Pancreas (tissue), 10 donors: ENCODE results near the gene PPAN. TPM values are rescaled to one million over a fixed set of nuclear protein-coding genes. Genes with fewer than 3 reads are reported as not detected.

Experiments used
- ATAC-seq, 4 donors: fragments of 200-7000 bp; cut with Tn5 transposase; one replicate each; pipeline versions ENCODE4 v1.8.0 to v1.9.1; 2020; ENCODE audit warnings: mild to moderate bottlenecking in 4 of 4, moderate library complexity in 4 of 4
- DNase-seq, 6 donors: peaks; one replicate each; pipeline ENCODE4 v3.0.0-alpha.2; 2020
- FAIRE-seq: peaks from 2 replicates; lab custom pipeline; 2012; peaks lifted over from hg19 to GRCh38; lab: Jason Lieb, UNC
- H3K27ac ChIP-seq, 4 donors: fragments of 200-600 bp; sonication (generic); 1 replicate in 3 of 4; 2 replicates in 1 of 4; pipeline versions ENCODE4 v1.5.0 to v1.8.0; 2020
- H3K27me3 ChIP-seq, 4 donors: fragments of 200-600 bp; one replicate each; pipeline ENCODE4 v1.8.0; 2021
- H3K36me3 ChIP-seq, 3 donors: fragments of 200-600 bp; sonication (generic) in 1 of 3; one replicate each; pipeline versions ENCODE4 v1.5.0 to v1.8.0; 2020 to 2021
- H3K4me1 ChIP-seq, 3 donors: fragments of 200-600 bp; one replicate each; pipeline ENCODE4 v1.8.0; 2021
- H3K4me3 ChIP-seq, 4 donors: fragments of 200-600 bp; sonication (generic) in 2 of 4; one replicate each; pipeline versions ENCODE4 v1.5.0 to v1.8.0; 2020 to 2021
- H3K9me3 ChIP-seq, 4 donors: fragments of 200-600 bp; one replicate each; pipeline ENCODE4 v1.8.0; 2021
- WGBS, 2 donors: extraction: QIAGEN DNeasy Blood & Tissue Kit; methylation state at CpG; one replicate each; pipeline ENCODE4 v1.1.7; 2013; 5-methylcytosine and 5-hydroxymethylcytosine counted together
- intact Hi-C, 3 donors: fragments of 100-400 bp; cut with DNase I; formaldehyde crosslinking; loops; one replicate each; pipeline versions ENCODE4 v1.11.1 to v1.14.2; 2022
- polyA plus RNA-seq, 2 donors: library from polyadenylated mRNA; stranded (reverse); fragments of 200-250 nt; gene quantifications; one replicate each; pipeline ENCODE4 v1.2.3, GENCODE V29; 2013
- total RNA-seq, 6 donors: library from RNA; stranded (reverse); fragmentation: NEBNext Ultra II Directional in 4 of 6; extraction: Animal tissue kit (Norgen Biotek cat#: 25700) in 4 of 6; gene quantifications; one replicate each; pipeline versions ENCODE4 v1.2.1 to v1.2.4, GENCODE V29; 2021 to 2023
- TF ChIP-seq, protein P1 (sequence below), 4 donors: fragments of 200-600 bp; sonication (generic) in 3 of 4; IDR thresholded peaks; one replicate each; pipeline versions ENCODE4 v1.5.0 to v1.8.0; 2021; ENCODE audit warnings: antibody characterized with exemption in 4 of 4
- donor health status: healthy with polysubstance abuse.
- donor health status: DM: no; HTN: no; CAD: no; lungs with moderate emphysema.
- donor health status: DM: no; HTN: no; CAD: no.
- donor health status: control.
- donor health status: control.
- donor health status: Bipolar disorder and iron deficiency.
- donor health status: DM: yes; HTN: yes; CAD: no.
- donor health status: DM: no; HTN: no; CAD: no.
- donor health status: DM: no; HTN: no; CAD: no.
- donor health status: DM: yes; HTN: yes; CAD: no.

The PPAN gene
- total and polyA plus RNA-seq, 8 donors, result 9.3 to 67.9 (median 19.4) TPM

GRCh38 chr19:10114651-10115391 lies 8.7 kb downstream of the PPAN start:
- WGBS, 2 donors, result 81 to 83% methylated on average over 26 of the region's 26 CpGs
- ATAC-seq, result peak in 1 of 4 donors; percentile 2

GRCh38 chr19:10115392-10116084 lies 9.4 kb downstream of the PPAN start:
- 89 to 92% methylated on average over 45 of the region's 45 CpGs for WGBS, 2 donors
- H3K4me1 ChIP-seq, result peaks cover 0 to 13% (median 4%) of the 10 kb centered on the region in 3 donors
- no peak overlapping the region for H3K4me3 ChIP-seq
- TF ChIP-seq, protein P1, sequence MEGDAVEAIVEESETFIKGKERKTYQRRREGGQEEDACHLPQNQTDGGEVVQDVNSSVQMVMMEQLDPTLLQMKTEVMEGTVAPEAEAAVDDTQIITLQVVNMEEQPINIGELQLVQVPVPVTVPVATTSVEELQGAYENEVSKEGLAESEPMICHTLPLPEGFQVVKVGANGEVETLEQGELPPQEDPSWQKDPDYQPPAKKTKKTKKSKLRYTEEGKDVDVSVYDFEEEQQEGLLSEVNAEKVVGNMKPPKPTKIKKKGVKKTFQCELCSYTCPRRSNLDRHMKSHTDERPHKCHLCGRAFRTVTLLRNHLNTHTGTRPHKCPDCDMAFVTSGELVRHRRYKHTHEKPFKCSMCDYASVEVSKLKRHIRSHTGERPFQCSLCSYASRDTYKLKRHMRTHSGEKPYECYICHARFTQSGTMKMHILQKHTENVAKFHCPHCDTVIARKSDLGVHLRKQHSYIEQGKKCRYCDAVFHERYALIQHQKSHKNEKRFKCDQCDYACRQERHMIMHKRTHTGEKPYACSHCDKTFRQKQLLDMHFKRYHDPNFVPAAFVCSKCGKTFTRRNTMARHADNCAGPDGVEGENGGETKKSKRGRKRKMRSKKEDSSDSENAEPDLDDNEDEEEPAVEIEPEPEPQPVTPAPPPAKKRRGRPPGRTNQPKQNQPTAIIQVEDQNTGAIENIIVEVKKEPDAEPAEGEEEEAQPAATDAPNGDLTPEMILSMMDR (IDR thresholded peaks at IDR 0.05), result no peak
- no peaks in the 10 kb centered on the region for H3K9me3 ChIP-seq
- no peak overlapping the region for H3K27ac ChIP-seq
- peak in 1 of 6 donors; percentile 80 for DNase-seq
- no peaks in the 10 kb centered on the region for H3K27me3 ChIP-seq
- ATAC-seq, result no peak
- intact Hi-C loops, result loop anchor here in 1 of 3 donors (10.0 kb wide), 1 partner anchor 171 kb away; no protein-coding TSS in a partner anchor
- no peak for FAIRE-seq
- peaks cover 4 to 24% (median 19%) of the 10 kb centered on the region in 3 donors for H3K36me3 ChIP-seq

More at GRCh38 chr19:10114651-10115391, 8.7 kb downstream of the PPAN start:
- intact Hi-C loops, result loop anchor here in 1 of 3 donors (10.0 kb wide), 1 partner anchor 170 kb away; no protein-coding TSS in a partner anchor
- peaks cover 0 to 13% (median 4%) of the 10 kb centered on the region in 3 donors for H3K4me1 ChIP-seq
- DNase-seq, result peak in 3 of 6 donors; percentile 52 to 79 (median 59)
- H3K36me3 ChIP-seq, result peaks cover 4 to 30% (median 26%) of the 10 kb centered on the region in 3 donors
- TF ChIP-seq, protein P1 (IDR thresholded peaks at IDR 0.05), result no peak
- H3K9me3 ChIP-seq, result no peaks in the 10 kb centered on the region
- no peaks in the 10 kb centered on the region for H3K27me3 ChIP-seq
- H3K4me3 ChIP-seq, result no peak overlapping the region
- no peak for FAIRE-seq
- H3K27ac ChIP-seq, result no peak overlapping the region

DNA sequence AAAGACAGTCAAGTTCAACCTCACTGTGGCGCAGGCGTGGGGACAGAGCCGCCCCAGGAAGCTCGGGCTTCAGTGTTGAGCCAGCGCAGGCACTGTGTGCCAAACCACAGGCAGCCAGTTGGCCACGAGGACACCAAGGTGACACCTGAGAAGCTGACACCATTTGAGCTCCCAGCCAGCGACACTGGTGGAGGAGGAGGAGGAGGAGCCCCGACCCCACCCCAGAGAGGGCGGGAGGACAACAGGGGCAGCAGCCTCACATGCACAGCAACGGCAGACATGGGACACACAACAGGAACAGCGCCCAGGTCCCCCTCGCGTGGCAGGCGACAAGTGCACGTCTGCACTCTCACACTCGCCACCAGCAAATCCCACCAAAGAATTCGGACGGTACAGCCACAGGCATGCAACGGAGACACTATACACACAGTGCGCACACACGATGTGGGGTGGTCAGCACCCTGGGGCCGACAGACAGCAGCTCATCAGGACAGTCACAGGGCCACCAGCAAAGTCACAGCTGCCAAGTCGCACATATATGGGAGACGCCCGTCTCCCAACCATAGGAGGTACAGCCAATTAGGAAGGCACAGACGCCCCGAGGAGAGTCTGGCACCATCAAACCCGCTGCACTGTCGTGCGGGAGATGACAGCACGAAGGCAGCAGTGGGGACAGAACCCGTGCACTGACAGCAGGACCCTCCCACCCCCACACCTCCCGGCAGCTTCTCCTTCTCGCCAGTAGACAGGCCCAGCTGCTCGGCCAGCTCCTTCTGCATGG lies 10.1 kb downstream of the PPAN start:
- 86 to 88% methylated on average over 35 of the region's 35 CpGs for WGBS, 2 donors

More for the DNA sequence above, 10.1 kb downstream of the PPAN start:
- Histone ChIP-seq H3K36me3 (peaks cover 0 to 18% (median 12%) of the 10 kb centered on the region in 3 donors), H3K4me1 (peaks cover 0 to 13% (median 4%) of the 10 kb centered on the region in 3 donors), H3K27ac (no peak overlapping the region), H3K27me3 (no peaks in the 10 kb centered on the region), H3K9me3 (no peaks in the 10 kb centered on the region), H3K4me3 (no peak overlapping the region)
- FAIRE-seq, result no peak
- ATAC-seq, result no peak
- peak in 1 of 6 donors; percentile 77 for DNase-seq
- TF ChIP-seq, protein P1 (IDR thresholded peaks at IDR 0.05), result no peak
- intact Hi-C loops, result loop anchor here in 1 of 3 donors (10.0 kb wide), 1 partner anchor 171 kb away; no protein-coding TSS in a partner anchor
